ENCODE data around the gene PLAGL2. TPM values are rescaled to one million over a fixed set of nuclear protein-coding genes. Genes with fewer than 3 reads are reported as not detected.

The PLAGL2 gene
- total and polyA plus RNA-seq, 10 donors = 2.2 to 16.6 (median 12.1) TPM

DNA sequence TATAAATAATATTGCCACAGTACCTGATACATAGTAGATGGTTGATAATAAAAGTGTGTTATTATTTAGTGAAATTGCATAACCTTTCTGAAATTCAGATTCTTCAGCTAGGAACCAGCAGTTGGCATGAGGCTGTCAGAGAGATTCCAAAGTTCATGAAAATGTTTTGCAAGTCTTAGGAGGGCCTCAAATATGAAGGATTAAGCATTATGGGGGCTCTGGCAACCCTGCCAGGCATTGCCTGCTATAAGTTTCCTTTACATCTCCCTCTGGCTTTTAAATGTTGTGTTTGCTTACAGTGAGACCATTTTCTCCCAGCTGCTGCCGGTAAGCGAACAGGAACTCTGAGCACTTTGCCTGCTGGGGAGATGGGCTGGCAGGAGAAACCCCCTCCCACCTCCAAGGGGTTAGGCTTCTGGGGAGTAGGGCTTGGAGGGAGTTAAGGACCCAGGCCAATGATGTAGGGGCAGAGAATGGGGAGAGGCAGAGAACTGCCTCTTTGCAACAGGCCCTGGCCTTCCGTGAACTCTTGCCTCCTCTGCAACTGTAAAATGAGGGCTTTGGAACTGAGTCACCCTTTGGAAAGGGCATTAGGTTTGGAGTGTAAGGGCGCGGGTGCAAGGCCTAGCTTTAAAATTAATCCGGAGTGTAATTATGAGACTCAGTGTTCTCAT lies 36.7 kb upstream of the PLAGL2 start:
- 93 to 95% (median 94%) methylated on average over 6 of the region's 6 CpGs for WGBS, 5 donors
- Histone ChIP-seq H3K4me1 (peaks cover 0 to 9% (median 0%) of the 10 kb centered on the region in 6 donors), H3K27me3 (replicated peaks in 1 of 7) (no peaks in the 10 kb centered on the region), H3K27ac (no peak overlapping the region), H3K4me3 (no peak overlapping the region), H3K36me3 (no peaks in the 10 kb centered on the region), H3K9me3 (no peaks in the 10 kb centered on the region)
- DNase-seq = peak; percentile 19
- TF ChIP-seq, protein P1, sequence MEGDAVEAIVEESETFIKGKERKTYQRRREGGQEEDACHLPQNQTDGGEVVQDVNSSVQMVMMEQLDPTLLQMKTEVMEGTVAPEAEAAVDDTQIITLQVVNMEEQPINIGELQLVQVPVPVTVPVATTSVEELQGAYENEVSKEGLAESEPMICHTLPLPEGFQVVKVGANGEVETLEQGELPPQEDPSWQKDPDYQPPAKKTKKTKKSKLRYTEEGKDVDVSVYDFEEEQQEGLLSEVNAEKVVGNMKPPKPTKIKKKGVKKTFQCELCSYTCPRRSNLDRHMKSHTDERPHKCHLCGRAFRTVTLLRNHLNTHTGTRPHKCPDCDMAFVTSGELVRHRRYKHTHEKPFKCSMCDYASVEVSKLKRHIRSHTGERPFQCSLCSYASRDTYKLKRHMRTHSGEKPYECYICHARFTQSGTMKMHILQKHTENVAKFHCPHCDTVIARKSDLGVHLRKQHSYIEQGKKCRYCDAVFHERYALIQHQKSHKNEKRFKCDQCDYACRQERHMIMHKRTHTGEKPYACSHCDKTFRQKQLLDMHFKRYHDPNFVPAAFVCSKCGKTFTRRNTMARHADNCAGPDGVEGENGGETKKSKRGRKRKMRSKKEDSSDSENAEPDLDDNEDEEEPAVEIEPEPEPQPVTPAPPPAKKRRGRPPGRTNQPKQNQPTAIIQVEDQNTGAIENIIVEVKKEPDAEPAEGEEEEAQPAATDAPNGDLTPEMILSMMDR (IDR thresholded peaks at IDR 0.05 in 8 of 11, conservative IDR thresholded peaks at IDR 0.05 in 3 of 11) = no peak
- no peak for TF ChIP-seq POLR2AphosphoS5 (IDR thresholded peaks at IDR 0.05)
- no peak for TF ChIP-seq POLR2A (IDR thresholded peaks at IDR 0.05)
- intact Hi-C loops (cut with DNase I; ENCODE audit: low total_unique reads) = no loop called here

- DNase-seq = peak; percentile 9
- H3K4me1 ChIP-seq = peaks cover 0 to 5% (median 0%) of the 10 kb centered on the region in 6 donors
- no peak overlapping the region for H3K4me3 ChIP-seq
- no peak for TF ChIP-seq POLR2A (IDR thresholded peaks at IDR 0.05)
- TF ChIP-seq POLR2AphosphoS5 (IDR thresholded peaks at IDR 0.05) = no peak
- TF ChIP-seq, protein P1 (IDR thresholded peaks at IDR 0.05 in 8 of 11, conservative IDR thresholded peaks at IDR 0.05 in 3 of 11) = no peak
- no peak overlapping the region for H3K27ac ChIP-seq
- H3K27me3 ChIP-seq (replicated peaks in 1 of 7) = no peaks in the 10 kb centered on the region
- peaks cover 0 to 8% (median 0%) of the 10 kb centered on the region in 6 donors for H3K36me3 ChIP-seq
- 88 to 98% (median 92%) methylated on average over 4 of the region's 4 CpGs for WGBS, 5 donors
- intact Hi-C loops (cut with DNase I; ENCODE audit: low total_unique reads) = no loop called here
- no peaks in the 10 kb centered on the region for H3K9me3 ChIP-seq
Measured at GRCh38 chr20:32241807-32242206, 34.3 kb upstream of the PLAGL2 start.

DNA sequence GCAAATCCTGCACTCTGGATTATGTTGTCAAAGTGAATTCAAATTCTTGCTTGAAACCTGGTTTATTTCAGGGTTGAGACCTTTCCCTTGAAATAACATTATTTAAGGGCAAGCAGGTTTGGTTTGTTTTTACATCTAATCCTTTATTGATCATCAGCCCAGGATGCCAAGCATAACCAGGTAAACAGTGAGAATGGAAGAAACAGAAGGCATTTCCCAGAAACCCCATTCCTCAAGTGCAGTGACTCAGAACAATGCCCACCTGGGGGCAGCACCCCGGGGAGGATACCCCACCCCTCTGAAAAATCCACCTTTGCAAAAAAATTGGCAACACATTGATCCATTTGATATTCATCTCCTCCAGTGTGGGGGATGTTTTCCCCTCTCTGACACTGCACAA lies 32.7 kb upstream of the PLAGL2 start:
- DNase-seq = no peak
- Histone ChIP-seq H3K27ac (no peak overlapping the region), H3K9me3 (no peaks in the 10 kb centered on the region), H3K27me3 (replicated peaks in 1 of 7) (no peaks in the 10 kb centered on the region), H3K36me3 (peaks cover 0 to 24% (median 6%) of the 10 kb centered on the region in 6 donors), H3K4me3 (no peak overlapping the region), H3K4me1 (peaks cover 0 to 5% (median 0%) of the 10 kb centered on the region in 6 donors)
- WGBS, 5 donors = 0 to 13% (median 8%) methylated on average over 1 of the region's 1 CpG
- TF ChIP-seq, protein P1 (IDR thresholded peaks at IDR 0.05 in 8 of 11, conservative IDR thresholded peaks at IDR 0.05 in 3 of 11) = no peak
- no peak for TF ChIP-seq POLR2A (IDR thresholded peaks at IDR 0.05)
- TF ChIP-seq POLR2AphosphoS5 (IDR thresholded peaks at IDR 0.05) = no peak
- intact Hi-C loops (cut with DNase I; ENCODE audit: low total_unique reads) = no loop called here

- peaks cover 0 to 15% (median 2%) of the 10 kb centered on the region in 6 donors for H3K4me1 ChIP-seq
- no peaks in the 10 kb centered on the region for H3K9me3 ChIP-seq
- intact Hi-C loops (cut with DNase I; ENCODE audit: low total_unique reads) = no loop called here
- DNase-seq = peak; percentile 23
- no peaks in the 10 kb centered on the region for H3K27me3 ChIP-seq (replicated peaks in 1 of 7)
- no peak overlapping the region for H3K27ac ChIP-seq
- 76 to 89% (median 82%) methylated on average over 6 to 9 of the region's 9 CpGs for WGBS, 5 donors
- peaks cover 0 to 39% (median 19%) of the 10 kb centered on the region in 6 donors for H3K36me3 ChIP-seq
- H3K4me3 ChIP-seq = no peak overlapping the region
- TF ChIP-seq POLR2AphosphoS5 (IDR thresholded peaks at IDR 0.05) = no peak
- TF ChIP-seq, protein P1 (IDR thresholded peaks at IDR 0.05 in 8 of 11, conservative IDR thresholded peaks at IDR 0.05 in 3 of 11) = no peak
- no peak for TF ChIP-seq POLR2A (IDR thresholded peaks at IDR 0.05)
Measured at GRCh38 chr20:32238483-32239425, 31.2 kb upstream of the PLAGL2 start.
